ES-I3 (cell line): Measurements from ENCODE around the gene VPS9D1.

Source experiments
- H3K36me3 ChIP-seq: 2 replicates; pipeline ENCODE4 v1.6.1; 2013; ENCODE audit warnings: mild to moderate bottlenecking, low read length, control low read depth, moderate library complexity; ENCODE audit not compliant: insufficient read depth
- H3K4me1 ChIP-seq: 2 replicates; pipeline ENCODE4 v1.6.1; 2013; ENCODE audit warnings: mild to moderate bottlenecking, control low read depth, low read length; ENCODE audit not compliant: insufficient read depth
- H3K9ac ChIP-seq: 2 replicates; pipeline ENCODE4 v1.6.1; 2013; ENCODE audit warnings: low read depth, mild to moderate bottlenecking, low read length, moderate library complexity
- H3K9me3 ChIP-seq: 2 replicates; pipeline ENCODE4 v1.6.1; 2013; ENCODE audit warnings: mild to moderate bottlenecking, low read length, moderate library complexity; ENCODE audit not compliant: control insufficient read depth, insufficient read depth

The VPS9D1 gene

GRCh38 chr16:89720813-89721545, at the start of gene VPS9D1, which contains the start of gene ZNF276:
Gene VPS9D1, minus strand, starts transcription at chr16:89720898. Its CDS starts 37 bp downstream, at chr16:89720861.
Gene ZNF276, plus strand, starts transcription at chr16:89721537. Its CDS starts 104 bp downstream, at chr16:89721641.
- Histone ChIP-seq H3K36me3 (no peaks in the 10 kb centered on the region), H3K9me3 (no peaks in the 10 kb centered on the region), H3K9ac (peak within 1 kb of the TSS; percentile 81), H3K4me1 (no peaks in the 10 kb centered on the region)

- no peak overlapping the region for H3K9ac ChIP-seq
- H3K36me3 ChIP-seq, result peaks cover 18% of the 10 kb centered on the region
- H3K4me1 ChIP-seq, result no peaks in the 10 kb centered on the region
- no peaks in the 10 kb centered on the region for H3K9me3 ChIP-seq
Observed at GRCh38 chr16:89770367-89770766, 49.7 kb upstream of the VPS9D1 start.

GRCh38 chr16:89765292-89765830, 44.7 kb upstream of the VPS9D1 start:
- Histone ChIP-seq H3K36me3 (peaks cover 6% of the 10 kb centered on the region), H3K9me3 (no peaks in the 10 kb centered on the region), H3K4me1 (no peaks in the 10 kb centered on the region), H3K9ac (no peak overlapping the region)

- Histone ChIP-seq H3K4me1 (no peaks in the 10 kb centered on the region), H3K9me3 (no peaks in the 10 kb centered on the region), H3K36me3 (peaks cover 3% of the 10 kb centered on the region), H3K9ac (no peak overlapping the region)
Observed at GRCh38 chr16:89764711-89765201, 44.1 kb upstream of the VPS9D1 start.

- Histone ChIP-seq H3K36me3 (peaks cover 11% of the 10 kb centered on the region), H3K9me3 (no peaks in the 10 kb centered on the region), H3K4me1 (no peaks in the 10 kb centered on the region), H3K9ac (no peak overlapping the region)
Observed at GRCh38 chr16:89761304-89761922, 40.7 kb upstream of the VPS9D1 start.

GRCh38 chr16:89759746-89760340, 39.1 kb upstream of the VPS9D1 start:
- no peaks in the 10 kb centered on the region for H3K4me1 ChIP-seq
- no peak overlapping the region for H3K9ac ChIP-seq
- H3K9me3 ChIP-seq, result no peaks in the 10 kb centered on the region
- peaks cover 11% of the 10 kb centered on the region for H3K36me3 ChIP-seq

- H3K4me1 ChIP-seq, result no peaks in the 10 kb centered on the region
- no peak overlapping the region for H3K9ac ChIP-seq
- H3K9me3 ChIP-seq, result no peaks in the 10 kb centered on the region
- H3K36me3 ChIP-seq, result peaks cover 10% of the 10 kb centered on the region
Observed at GRCh38 chr16:89749637-89750036, 28.9 kb upstream of the VPS9D1 start.

GRCh38 chr16:89748921-89749320, 28.2 kb upstream of the VPS9D1 start:
- Histone ChIP-seq H3K9ac (no peak overlapping the region), H3K36me3 (peaks cover 10% of the 10 kb centered on the region), H3K4me1 (no peaks in the 10 kb centered on the region), H3K9me3 (no peaks in the 10 kb centered on the region)

- Histone ChIP-seq H3K9me3 (no peaks in the 10 kb centered on the region), H3K9ac (no peak overlapping the region), H3K36me3 (peaks cover 10% of the 10 kb centered on the region), H3K4me1 (no peaks in the 10 kb centered on the region)
Observed at GRCh38 chr16:89748076-89748475, 27.4 kb upstream of the VPS9D1 start.

- H3K36me3 ChIP-seq, result peaks cover 12% of the 10 kb centered on the region
- no peaks in the 10 kb centered on the region for H3K4me1 ChIP-seq
- H3K9ac ChIP-seq, result no peak overlapping the region
- no peaks in the 10 kb centered on the region for H3K9me3 ChIP-seq
Observed at GRCh38 chr16:89746043-89746442, 25.3 kb upstream of the VPS9D1 start.

- Histone ChIP-seq H3K4me1 (no peaks in the 10 kb centered on the region), H3K36me3 (peaks cover 10% of the 10 kb centered on the region)
Observed at GRCh38 chr16:89744813-89745212, 24.1 kb upstream of the VPS9D1 start.

GRCh38 chr16:89742948-89743347, 22.2 kb upstream of the VPS9D1 start:
- Histone ChIP-seq H3K36me3 (peaks cover 14% of the 10 kb centered on the region), H3K4me1 (no peaks in the 10 kb centered on the region), H3K9ac (no peak overlapping the region), H3K9me3 (no peaks in the 10 kb centered on the region)

More at GRCh38 chr16:89744813-89745212, 24.1 kb upstream of the VPS9D1 start:
- Histone ChIP-seq H3K9ac (no peak overlapping the region), H3K9me3 (no peaks in the 10 kb centered on the region)

GRCh38 chr16:89741342-89742014, 20.8 kb upstream of the VPS9D1 start:
- H3K4me1 ChIP-seq, result no peaks in the 10 kb centered on the region
- H3K9ac ChIP-seq, result no peak overlapping the region
- H3K9me3 ChIP-seq, result no peaks in the 10 kb centered on the region
- peaks cover 20% of the 10 kb centered on the region for H3K36me3 ChIP-seq

GRCh38 chr16:89739383-89739782, 18.7 kb upstream of the VPS9D1 start:
- peaks cover 26% of the 10 kb centered on the region for H3K36me3 ChIP-seq
- no peak overlapping the region for H3K9ac ChIP-seq
- H3K9me3 ChIP-seq, result no peaks in the 10 kb centered on the region
- H3K4me1 ChIP-seq, result no peaks in the 10 kb centered on the region
